Esophagus muscularis mucosa (tissue), 4 donors: ENCODE results near the gene WDSUB1. TPM values are rescaled to one million over a fixed set of nuclear protein-coding genes. Genes with fewer than 3 reads are reported as not detected.

Source experiments
- DNase-seq: peaks from one replicate; pipeline ENCODE4 v3.0.0-alpha.2; 2017; ENCODE audit errors: extremely low spot score
- H3K27ac ChIP-seq, 4 donors: fragments of 200-600 bp; sonication (generic); replicated peaks in 1 of 4; 1 replicate in 3 of 4; 2 replicates in 1 of 4; pipeline ENCODE4 v1.5.1; 2016 to 2019; ENCODE audit warnings: mild to moderate bottlenecking in 1 of 4
- H3K27me3 ChIP-seq, 4 donors: fragments of 200-600 bp; sonication (generic); one replicate each; pipeline versions ENCODE4 v1.5.1 to v1.6.0; 2016 to 2019
- H3K36me3 ChIP-seq, 4 donors: fragments of 200-600 bp; sonication (generic); one replicate each; pipeline ENCODE4 v1.5.1; 2016 to 2019
- H3K4me1 ChIP-seq, 4 donors: fragments of 200-600 bp; sonication (generic); one replicate each; pipeline ENCODE4 v1.5.1; 2016 to 2019
- H3K4me3 ChIP-seq, 4 donors: fragments of 200-600 bp; sonication (generic); 1 replicate in 2 of 4; 2 replicates in 2 of 4; pipeline ENCODE4 v1.5.1; 2016 to 2019; ENCODE audit warnings: mild to moderate bottlenecking in 4 of 4, moderate library complexity in 1 of 4
- H3K9me3 ChIP-seq, 4 donors: fragments of 200-600 bp; sonication (generic); 1 replicate in 3 of 4; 2 replicates in 1 of 4; pipeline ENCODE4 v1.5.1; 2016 to 2019
- EP300 ChIP-seq: sonication (generic); formaldehyde crosslinking; IDR thresholded peaks from one replicate; pipeline ENCODE4 v1.6.1; 2017; ENCODE audit warnings: antibody characterized with exemption
- POLR2A ChIP-seq: fragments of 450-650 bp; IDR thresholded peaks from one replicate; pipeline ENCODE4 v1.6.1; 2017; ENCODE audit warnings: antibody characterized with exemption, moderate library complexity, mild to moderate bottlenecking, low read depth
- POLR2AphosphoS5 ChIP-seq, 2 donors: sonication (generic); formaldehyde crosslinking; IDR thresholded peaks; one replicate each; pipeline ENCODE4 v1.6.1; 2017; ENCODE audit warnings: antibody characterized with exemption in 2 of 2
- WGBS: methylation state at CpG from one replicate; pipeline ENCODE4 v1.1.5; 2018; 5-methylcytosine and 5-hydroxymethylcytosine counted together
- intact Hi-C: fragments of 100-400 bp; cut with DNase I; formaldehyde crosslinking; loops from one replicate; pipeline ENCODE4 v1.15.1; 2023
- total RNA-seq, 4 donors: library from RNA; depleted of rRNA; stranded (reverse); fragments of >200 nt; gene quantifications; one replicate each; pipeline versions ENCODE4 v1.1.0 to v1.2.1, GENCODE V29; 2016
- TF ChIP-seq, protein P1 (sequence below), 3 experiments: fragments of 200-600 bp in 2 of 3; fragments of 450-650 bp in 1 of 3; sonication (generic) in 2 of 3; IDR thresholded peaks; one replicate each; pipeline ENCODE4 v1.5.1; 2017 to 2019; ENCODE audit warnings: antibody characterized with exemption in 3 of 3, mild to moderate bottlenecking in 2 of 3, moderate library complexity in 1 of 3

Gene WDSUB1
- total RNA-seq, 4 donors from 2014 or later: 3.5 to 7.9 (median 4.4) TPM

DNA sequence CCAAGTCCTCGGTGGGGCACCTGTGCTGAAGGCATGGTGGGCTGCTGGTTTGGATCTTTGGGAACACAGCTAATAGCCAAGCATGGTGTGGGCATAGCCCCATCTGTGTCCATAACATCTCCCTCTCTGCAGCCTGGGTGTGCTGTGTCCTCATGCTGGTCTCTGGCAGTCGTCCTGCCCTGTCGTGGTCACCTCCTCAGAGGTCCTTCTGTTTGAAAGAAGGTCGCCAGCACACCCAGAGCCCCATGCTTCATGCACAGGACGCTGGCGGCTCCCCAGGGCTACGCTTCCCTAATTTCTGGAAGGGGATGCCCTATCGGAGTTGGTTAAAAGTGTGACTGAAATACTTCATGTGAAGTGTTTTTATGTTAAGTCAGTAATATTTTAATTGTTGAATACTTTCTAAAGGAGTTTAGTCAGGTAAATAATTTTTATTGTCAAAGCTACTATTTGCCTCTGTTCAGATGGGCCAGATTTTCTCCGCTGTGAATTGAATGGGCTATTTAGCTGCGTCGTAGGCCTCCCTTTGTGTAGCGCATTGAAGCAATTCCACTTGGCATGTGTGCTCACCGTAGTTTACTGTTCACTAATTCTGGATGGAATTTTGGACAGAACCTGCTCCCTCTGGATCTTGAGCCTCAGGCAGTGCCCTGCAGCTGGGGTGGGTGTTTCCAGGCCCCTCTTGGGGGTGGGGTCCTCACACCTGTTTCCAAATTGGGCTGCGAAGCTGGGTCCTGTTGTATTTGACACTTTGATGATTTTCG, 81.9 kb downstream of the WDSUB1 start:
- no peak overlapping the region for H3K4me3 ChIP-seq
- H3K4me1 ChIP-seq: peaks cover 30 to 41% (median 38%) of the 10 kb centered on the region in 4 donors
- 91% methylated on average over 12 of the region's 15 CpGs for WGBS
- intact Hi-C loops: no loop called here
- no peak for DNase-seq
- H3K27me3 ChIP-seq: no peaks in the 10 kb centered on the region
- no peak overlapping the region for H3K27ac ChIP-seq
- TF ChIP-seq, protein P1, sequence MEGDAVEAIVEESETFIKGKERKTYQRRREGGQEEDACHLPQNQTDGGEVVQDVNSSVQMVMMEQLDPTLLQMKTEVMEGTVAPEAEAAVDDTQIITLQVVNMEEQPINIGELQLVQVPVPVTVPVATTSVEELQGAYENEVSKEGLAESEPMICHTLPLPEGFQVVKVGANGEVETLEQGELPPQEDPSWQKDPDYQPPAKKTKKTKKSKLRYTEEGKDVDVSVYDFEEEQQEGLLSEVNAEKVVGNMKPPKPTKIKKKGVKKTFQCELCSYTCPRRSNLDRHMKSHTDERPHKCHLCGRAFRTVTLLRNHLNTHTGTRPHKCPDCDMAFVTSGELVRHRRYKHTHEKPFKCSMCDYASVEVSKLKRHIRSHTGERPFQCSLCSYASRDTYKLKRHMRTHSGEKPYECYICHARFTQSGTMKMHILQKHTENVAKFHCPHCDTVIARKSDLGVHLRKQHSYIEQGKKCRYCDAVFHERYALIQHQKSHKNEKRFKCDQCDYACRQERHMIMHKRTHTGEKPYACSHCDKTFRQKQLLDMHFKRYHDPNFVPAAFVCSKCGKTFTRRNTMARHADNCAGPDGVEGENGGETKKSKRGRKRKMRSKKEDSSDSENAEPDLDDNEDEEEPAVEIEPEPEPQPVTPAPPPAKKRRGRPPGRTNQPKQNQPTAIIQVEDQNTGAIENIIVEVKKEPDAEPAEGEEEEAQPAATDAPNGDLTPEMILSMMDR (IDR thresholded peaks at IDR 0.05): no peak
- no peak for TF ChIP-seq EP300
- H3K9me3 ChIP-seq: no peaks in the 10 kb centered on the region
- H3K36me3 ChIP-seq: peaks cover 8 to 37% (median 25%) of the 10 kb centered on the region in 4 donors

DNA sequence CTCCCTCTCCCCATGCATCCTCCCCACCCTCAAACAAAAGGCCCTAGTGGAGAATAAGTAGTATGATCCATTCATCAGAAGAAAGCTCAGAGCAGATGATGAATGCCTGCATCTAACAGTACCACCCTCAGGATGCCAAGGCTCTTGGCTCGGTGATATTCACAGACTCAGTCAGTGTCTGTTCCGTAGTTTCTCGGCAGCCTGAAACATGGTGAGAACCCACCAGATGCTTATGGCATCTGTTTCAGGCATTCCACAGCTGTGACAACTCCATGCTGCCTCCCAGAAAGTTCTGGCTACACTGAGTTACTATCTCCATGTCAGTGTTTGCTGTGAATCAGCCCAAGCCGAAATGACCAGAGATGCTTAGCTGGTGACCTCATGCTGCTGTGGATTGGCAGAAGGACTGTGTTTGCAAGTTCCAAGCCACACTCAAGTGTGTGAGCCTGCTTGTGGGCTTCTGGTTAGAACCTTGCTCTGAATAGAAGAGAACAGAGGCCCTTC, 83.9 kb downstream of the WDSUB1 start:
- Histone ChIP-seq H3K27ac (peak overlapping the region in 3 of 4 donors; percentile 17 to 34 (median 29)), H3K4me1 (peaks cover 30 to 41% (median 38%) of the 10 kb centered on the region in 4 donors)

DNA sequence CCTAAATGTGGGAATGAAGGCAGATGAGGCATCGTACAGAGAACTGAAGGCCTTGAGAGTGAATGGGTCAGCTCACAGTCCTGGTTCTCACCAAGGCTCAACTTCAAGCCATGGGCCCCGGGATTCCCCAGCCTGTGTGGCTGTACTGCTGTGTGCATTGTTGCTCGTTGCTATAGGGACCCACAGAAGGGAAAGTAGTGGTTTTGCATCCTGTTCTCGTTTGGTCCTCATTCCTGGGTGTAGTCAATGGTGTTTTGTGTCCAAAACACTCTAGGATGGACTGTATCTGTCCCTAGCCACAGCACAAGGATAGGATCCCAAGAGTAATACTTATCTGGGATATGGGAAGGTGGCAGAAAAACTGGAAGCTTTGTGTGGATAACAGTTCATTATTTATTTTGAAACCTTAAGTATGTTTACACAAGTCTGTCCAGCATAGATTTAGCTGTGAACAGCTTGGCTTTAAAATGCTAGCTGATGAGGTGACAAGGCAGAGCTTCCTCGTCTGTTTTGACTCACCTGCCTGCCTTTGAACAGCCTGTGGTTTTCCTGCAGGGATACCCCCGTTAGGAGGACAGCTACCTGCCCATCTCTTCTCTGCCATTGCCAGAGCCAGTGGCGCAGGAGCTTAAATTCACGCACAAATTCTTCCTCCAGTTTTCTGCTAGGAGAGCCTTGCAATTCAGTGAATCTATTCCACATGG, 85.0 kb downstream of the WDSUB1 start:
- WGBS: 53% methylated on average over 8 of the region's 8 CpGs
- peaks cover 21 to 55% (median 49%) of the 10 kb centered on the region in 4 donors for H3K36me3 ChIP-seq
- no peaks in the 10 kb centered on the region for H3K27me3 ChIP-seq
- peaks cover 30 to 41% (median 38%) of the 10 kb centered on the region in 4 donors for H3K4me1 ChIP-seq
- TF ChIP-seq EP300: no peak
- TF ChIP-seq, protein P1 (IDR thresholded peaks at IDR 0.05): no peak
- TF ChIP-seq POLR2AphosphoS5 (IDR thresholded peaks at IDR 0.05): no peak
- TF ChIP-seq POLR2A: no peak
- H3K27ac ChIP-seq: peak overlapping the region in 3 of 4 donors; percentile 1 to 17 (median 9)
- no peaks in the 10 kb centered on the region for H3K9me3 ChIP-seq
- intact Hi-C loops: no loop called here
- no peak for DNase-seq
- H3K4me3 ChIP-seq: no peak overlapping the region

More for the DNA sequence above, 83.9 kb downstream of the WDSUB1 start:
- intact Hi-C loops: no loop called here
- Histone ChIP-seq H3K4me3 (no peak overlapping the region), H3K36me3 (peaks cover 14 to 44% (median 39%) of the 10 kb centered on the region in 4 donors), H3K9me3 (no peaks in the 10 kb centered on the region), H3K27me3 (no peaks in the 10 kb centered on the region)
- WGBS: 56% methylated on average over 2 of the region's 4 CpGs
- DNase-seq: no peak
- TF ChIP-seq POLR2AphosphoS5 (IDR thresholded peaks at IDR 0.05): peak in 1 of 2 donors; percentile 56
- TF ChIP-seq POLR2A: no peak

DNA sequence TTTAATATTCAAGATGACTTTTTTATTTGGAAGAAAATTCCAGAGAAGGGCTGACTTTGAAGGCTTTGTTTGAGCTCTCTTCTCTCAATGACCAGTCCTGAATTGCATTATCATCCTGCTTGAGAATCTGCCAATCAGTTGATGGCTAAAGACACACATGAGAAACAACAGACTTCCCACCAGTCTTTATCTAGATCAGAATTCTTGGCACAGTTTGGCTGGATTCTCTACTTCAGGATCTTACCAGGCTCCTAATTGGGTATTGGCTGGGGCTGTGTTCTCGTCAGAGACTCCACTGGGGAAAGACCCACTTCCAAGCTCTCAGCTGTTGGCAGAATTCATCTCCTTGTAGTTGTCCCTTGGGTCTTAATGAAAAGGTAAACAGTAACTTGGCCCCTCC, 86.0 kb downstream of the WDSUB1 start:
- peak overlapping the region in 1 of 4 donors; percentile 19 for H3K27ac ChIP-seq

More for the DNA sequence above, 86.0 kb downstream of the WDSUB1 start:
- Histone ChIP-seq H3K4me3 (no peak overlapping the region), H3K4me1 (peaks cover 30 to 42% (median 38%) of the 10 kb centered on the region in 4 donors), H3K36me3 (peaks cover 21 to 57% (median 50%) of the 10 kb centered on the region in 4 donors), H3K9me3 (no peaks in the 10 kb centered on the region), H3K27me3 (no peaks in the 10 kb centered on the region)
- DNase-seq: no peak
- 38% methylated on average over 1 of the region's 1 CpG for WGBS
- intact Hi-C loops: no loop called here
- TF ChIP-seq, protein P1 (IDR thresholded peaks at IDR 0.05): no peak
- TF ChIP-seq POLR2A: no peak
- TF ChIP-seq POLR2AphosphoS5 (IDR thresholded peaks at IDR 0.05): no peak
- TF ChIP-seq EP300: no peak
